Neural cell (in vitro differentiated cells): ENCODE data around the gene MYBL2.

Source experiments
- CTCF ChIP-seq: fragments of 450-650 bp; IDR thresholded peaks from 2 replicates; pipeline ENCODE4 v1.5.1; 2014; ENCODE audit warnings: antibody characterized with exemption, mild to moderate bottlenecking, moderate library complexity; ENCODE audit not compliant: poor library complexity, severe bottlenecking
- EP300 ChIP-seq: fragments of 450-650 bp; conservative IDR thresholded peaks from 2 replicates; pipeline ENCODE4 v1.6.1; 2014; ENCODE audit warnings: antibody characterized with exemption, mild to moderate bottlenecking, moderate library complexity; ENCODE audit not compliant: poor library complexity, severe bottlenecking
- EZH2 ChIP-seq: fragments of 200-600, 300-800 bp; shearing (Covaris generic), sonication (generic); IDR thresholded peaks from 2 replicates; pipeline ENCODE4 v1.6.1; 2014; ENCODE audit warnings: antibody characterized with exemption, low read length, borderline replicate concordance, mild to moderate bottlenecking; ENCODE audit not compliant: insufficient read depth, poor library complexity, severe bottlenecking
- MXI1 ChIP-seq: fragments of 450-650 bp; conservative IDR thresholded peaks from 2 replicates; pipeline ENCODE4 v1.6.1; 2014; ENCODE audit warnings: antibody characterized with exemption, mild to moderate bottlenecking; ENCODE audit not compliant: poor library complexity, severe bottlenecking

DNA sequence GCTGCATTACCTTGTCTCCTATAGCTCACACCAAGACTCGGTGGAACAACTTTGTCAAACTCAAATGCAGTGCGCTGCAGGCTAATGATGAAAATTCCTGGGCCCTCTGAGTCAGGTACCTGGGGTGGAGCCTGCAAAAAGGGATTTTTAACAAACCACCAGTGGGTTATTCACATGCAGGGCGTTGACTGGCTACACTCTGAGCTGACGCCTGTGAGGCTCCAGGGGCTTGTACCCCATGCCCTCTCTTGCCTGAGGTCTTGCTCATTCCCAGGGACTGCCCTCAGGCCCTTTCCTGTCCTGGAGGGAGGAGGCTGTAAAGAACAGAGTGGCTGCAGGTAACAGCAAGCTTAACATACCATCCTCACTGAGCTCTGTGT is 50.7 kb downstream of the MYBL2 start:
- TF ChIP-seq CTCF (no peak), EP300 (no peak), EZH2 (no peak), MXI1 (no peak)
